Testis (tissue), 2 donors: ENCODE results near the gene STIM1.

ENCODE experiments used
- CTCF ChIP-seq, 3 experiments: fragments of 450-650 bp in 2 of 3; fragments of 200-600 bp in 1 of 3; sonication (generic) in 1 of 3; IDR thresholded peaks; one replicate each; pipeline ENCODE4 v1.5.1; 2016 to 2019; ENCODE audit warnings: antibody characterized with exemption in 3 of 3, mild to moderate bottlenecking in 2 of 3, moderate library complexity in 1 of 3
- POLR2A ChIP-seq: fragments of 450-650 bp; IDR thresholded peaks from one replicate; pipeline ENCODE4 v1.6.1; 2017; ENCODE audit warnings: antibody characterized with exemption, mild to moderate bottlenecking, moderate library complexity

GRCh38 chr11:4022669-4023068 is 167.2 kb downstream of the STIM1 start:
- TF ChIP-seq POLR2A (no peak), CTCF (IDR thresholded peaks at IDR 0.05) (no peak)
